HG03108 (cell line): ENCODE data around the gene FMO1.
"Not testable (repeated sequence)": the region's sequence is repeated elsewhere in the genome, so short reads cannot be mapped to it uniquely, and the experiment has no call there.

Experiments used
- ATAC-seq: cut with Tn5 transposase; IDR thresholded peaks from one replicate; pipeline ENCODE4 v1.9.1; 2021; ENCODE audit warnings: moderate library complexity; ENCODE audit not compliant: unreplicated experiment

Gene FMO1

DNA sequence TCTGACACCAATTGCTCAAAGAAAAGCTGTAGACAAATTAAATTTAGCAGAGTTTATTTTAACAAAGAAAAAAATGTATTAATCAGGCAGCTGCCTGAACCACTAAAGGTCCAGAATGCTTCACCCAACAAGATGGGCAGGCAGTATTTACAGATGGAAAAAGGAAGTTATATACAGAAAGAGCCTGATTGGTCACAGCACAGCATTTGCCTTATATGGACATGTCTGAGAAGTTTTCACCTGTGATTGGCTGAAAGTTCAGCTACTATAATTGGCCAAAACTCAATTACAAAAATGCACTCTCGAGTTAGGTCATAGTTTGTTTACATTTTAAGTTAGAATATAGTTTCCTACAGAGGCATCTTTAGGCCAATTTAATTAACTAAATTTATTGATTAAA is 15.1 kb upstream of the FMO1 start:
- no peak for ATAC-seq

DNA sequence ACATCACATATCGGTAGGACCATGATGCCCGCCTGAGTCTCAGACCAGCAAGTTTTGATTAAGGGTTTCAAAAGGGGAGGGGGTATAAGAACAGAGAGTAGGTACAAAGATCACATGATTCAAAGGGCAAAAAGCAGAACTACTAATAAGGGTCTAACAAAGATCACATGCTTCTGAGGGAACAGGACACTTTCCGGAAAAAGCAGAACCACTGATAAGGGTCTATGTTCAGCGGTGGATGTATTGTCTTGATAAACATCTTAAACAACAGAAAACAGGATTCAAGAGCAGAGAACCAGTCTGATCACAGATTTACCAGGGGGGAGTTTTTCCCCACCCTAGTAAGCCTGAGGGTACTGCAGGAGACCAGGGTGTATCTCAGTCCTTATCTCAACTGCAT is 12.1 kb upstream of the FMO1 start:
- ATAC-seq = not testable (repeated sequence)

DNA sequence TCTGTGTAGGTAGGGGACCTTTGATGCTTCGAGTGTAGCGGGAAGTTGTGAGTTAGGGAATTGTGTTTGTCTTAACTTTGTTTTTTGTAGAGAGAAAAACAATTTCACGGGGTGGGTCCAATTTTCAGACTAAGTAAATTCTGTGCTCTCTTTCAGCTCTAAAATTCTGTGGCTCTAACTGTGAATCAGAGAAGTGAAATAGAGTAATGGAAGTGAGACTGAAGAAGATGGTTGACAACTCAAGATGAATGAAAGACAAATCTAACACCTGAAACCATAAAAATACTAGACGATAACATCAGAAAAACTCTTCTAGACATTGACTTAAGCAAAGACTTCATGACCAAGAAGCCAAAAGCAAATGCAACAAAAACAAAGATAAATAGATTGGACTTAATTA is 4.4 kb upstream of the FMO1 start:
- no peak for ATAC-seq

DNA sequence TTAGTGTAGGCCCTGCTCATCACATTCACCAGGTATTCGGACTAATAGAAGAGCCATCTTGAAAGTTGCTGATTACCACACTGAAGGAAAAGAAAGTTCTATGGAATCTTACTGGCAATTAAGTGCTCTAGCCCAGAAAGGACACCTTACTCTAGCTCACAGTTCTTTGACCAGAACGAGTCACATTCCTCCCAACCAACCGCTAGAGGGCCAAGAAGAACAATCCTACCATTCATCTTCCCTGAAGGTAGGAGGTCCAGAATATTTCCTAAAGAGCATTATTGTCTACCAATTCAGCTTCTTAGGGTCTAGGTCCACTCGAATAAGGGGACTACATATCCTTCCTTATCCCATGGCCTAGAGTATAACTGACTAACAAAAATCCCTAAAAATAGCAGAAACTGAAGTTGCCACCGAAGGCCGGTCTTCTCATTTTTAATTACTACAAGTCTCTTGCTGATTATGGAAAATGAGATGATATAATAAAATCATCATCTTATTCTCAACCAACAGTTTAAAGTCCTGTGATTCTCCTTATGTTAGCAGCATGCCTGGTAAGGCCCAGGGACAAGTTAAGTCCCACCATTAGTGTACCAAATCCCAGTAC is 2.7 kb upstream of the FMO1 start:
- ATAC-seq = peak; percentile 73

DNA sequence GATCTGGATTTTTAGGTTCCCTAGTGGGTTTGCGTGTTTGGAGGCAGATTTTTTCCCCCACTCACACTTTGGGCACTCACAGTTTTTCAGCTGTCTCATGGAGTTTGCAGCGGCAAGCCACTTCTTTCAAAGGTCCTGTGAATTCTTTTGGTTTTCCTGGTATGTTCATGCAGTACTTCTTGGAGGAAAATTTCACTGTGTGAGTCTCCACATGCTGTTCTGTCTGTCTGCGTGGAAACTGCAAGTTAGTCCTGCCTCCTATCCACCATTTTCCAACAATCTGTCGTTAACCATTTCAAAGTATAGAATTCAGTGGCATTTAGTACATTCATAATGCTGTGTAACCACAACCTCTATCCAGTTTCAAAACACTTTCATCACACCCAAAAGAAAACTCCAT is 793 bp upstream of the FMO1 start:
- ATAC-seq = no peak

DNA sequence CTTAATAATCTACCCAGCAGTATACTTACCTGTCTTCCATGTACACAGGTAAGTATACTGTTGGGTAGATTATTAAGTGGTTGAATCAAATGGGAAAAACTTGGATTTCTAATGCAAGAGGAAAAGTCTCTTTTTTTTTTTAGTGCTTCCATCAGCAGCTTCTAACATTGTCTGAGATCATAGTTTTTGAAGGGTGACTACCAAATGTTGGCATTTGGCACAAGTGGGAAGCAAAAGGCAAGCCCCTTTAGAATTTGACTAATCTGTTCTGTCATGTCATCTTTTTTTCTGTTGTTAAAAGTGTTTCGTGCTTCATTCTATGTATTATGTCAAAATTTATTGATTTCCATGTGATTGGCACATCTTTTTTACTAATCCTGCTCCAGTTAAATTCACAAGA is 547 bp downstream of the FMO1 start:
- ATAC-seq = no peak

DNA sequence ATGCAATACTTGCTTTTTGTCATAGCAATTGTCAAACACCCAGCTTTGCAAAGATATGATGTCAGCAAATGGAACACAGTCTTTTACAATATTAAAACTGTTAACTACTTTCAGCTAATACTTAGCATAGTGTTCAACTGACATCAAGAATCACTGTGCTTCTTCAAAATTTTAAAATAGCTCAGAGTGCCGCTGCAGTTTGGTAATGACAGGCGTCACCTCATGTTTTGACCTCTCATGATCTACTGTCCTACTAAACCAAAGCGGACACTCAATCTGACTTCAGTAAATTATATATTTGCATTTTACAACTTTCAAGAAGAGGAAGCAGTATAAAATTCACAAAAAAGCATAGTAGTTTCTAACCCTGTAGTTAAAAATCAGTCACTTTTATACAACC is 2.0 kb downstream of the FMO1 start:
- ATAC-seq = no peak

DNA sequence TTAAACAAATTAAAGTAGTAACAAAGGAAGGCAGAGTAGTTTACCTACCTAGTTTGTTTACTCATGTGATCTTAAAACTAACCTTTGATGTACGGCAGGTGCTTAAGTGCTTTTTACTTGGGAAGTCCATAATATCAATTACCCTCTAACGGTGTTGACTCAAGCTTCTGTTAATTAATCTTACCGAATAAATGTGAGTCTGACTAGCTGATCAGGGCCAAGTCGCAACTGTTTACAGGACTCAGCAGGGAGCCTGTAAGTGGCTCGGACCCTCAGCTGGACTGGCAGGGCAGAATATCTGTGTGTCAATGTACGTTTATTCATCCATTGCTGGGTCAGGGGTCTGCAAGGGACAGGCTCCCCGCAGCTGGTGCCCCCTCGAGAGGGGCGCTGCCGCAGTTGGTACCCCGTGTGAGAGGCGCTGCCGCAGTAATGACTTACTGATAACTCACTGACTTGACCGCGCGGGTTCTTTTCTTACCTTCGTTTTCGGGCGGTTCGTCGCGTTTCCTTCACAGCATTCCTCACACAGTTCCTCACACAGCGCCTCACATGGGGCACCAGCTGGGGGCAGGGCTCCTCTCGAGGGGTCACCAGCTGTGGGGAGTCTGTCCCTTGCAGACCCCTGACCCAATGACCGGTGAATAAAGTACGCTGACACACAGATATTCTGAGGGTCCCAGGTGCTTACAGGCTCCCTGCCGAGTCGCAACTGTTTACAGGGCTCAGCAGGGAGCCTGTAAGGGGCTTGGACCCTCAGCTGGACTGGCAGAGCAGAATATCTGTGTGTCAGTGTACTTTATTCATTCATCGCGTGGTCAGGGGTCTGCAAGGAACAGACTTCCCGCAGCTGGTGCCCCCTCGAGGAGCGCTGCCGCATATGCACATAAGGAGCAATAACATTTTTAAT is 3.0 kb downstream of the FMO1 start:
- ATAC-seq = peak; percentile 47

DNA sequence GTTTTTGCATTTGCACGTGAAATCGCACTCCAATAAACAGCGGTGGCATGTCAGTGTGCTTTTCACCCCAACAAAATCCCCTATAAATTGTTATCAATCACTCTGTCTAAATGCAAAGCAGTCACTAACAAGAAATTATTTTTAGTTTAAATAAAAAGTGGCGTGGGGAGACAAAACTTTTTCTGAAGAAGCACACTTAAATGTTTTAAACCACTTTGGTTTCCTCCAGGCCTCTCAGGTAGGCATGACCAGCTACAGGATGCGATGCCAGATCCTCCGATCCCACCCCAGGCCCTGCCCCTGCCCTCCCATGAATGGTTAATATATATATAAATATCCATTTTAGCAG is 3.6 kb downstream of the FMO1 start:
- no peak for ATAC-seq

DNA sequence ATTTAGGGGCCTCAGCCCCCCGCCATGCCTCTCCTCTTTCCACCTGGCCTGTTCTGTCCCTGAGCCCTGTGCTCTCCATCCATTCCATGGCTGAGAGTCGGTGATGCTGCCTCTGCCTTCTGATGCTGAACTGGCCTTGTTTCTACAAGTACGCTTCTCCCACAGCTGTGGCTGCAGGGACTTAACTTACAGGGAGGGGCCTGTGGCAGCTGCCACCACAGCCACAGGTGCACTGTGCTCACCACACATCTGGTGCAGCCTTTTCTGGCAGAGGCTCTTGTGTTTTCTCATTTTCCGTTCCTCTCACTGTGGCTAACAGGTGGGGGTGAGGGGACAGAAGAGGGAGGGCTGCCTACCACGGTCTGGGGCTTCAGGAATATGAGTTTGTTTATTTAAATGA is 4.2 kb downstream of the FMO1 start:
- ATAC-seq = peak; percentile 95

DNA sequence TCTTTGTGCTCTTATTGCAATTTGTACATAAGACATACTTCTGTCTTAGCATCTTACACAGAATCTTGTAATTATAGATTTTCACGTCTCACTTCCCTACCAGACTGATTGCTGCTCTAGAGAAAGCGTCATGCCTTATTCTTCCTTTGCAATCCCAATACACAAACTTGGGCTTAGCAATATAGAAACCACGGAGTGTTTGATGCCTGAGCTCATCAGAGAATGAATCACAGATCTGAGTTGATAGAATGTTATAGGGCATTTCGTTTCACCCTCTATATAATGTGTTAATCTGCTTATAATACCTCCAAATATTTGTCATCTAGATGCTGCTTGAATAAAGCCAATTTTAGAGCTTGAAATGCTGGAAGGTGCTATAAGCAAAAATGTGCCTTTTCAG is 6.6 kb downstream of the FMO1 start:
- no peak for ATAC-seq

DNA sequence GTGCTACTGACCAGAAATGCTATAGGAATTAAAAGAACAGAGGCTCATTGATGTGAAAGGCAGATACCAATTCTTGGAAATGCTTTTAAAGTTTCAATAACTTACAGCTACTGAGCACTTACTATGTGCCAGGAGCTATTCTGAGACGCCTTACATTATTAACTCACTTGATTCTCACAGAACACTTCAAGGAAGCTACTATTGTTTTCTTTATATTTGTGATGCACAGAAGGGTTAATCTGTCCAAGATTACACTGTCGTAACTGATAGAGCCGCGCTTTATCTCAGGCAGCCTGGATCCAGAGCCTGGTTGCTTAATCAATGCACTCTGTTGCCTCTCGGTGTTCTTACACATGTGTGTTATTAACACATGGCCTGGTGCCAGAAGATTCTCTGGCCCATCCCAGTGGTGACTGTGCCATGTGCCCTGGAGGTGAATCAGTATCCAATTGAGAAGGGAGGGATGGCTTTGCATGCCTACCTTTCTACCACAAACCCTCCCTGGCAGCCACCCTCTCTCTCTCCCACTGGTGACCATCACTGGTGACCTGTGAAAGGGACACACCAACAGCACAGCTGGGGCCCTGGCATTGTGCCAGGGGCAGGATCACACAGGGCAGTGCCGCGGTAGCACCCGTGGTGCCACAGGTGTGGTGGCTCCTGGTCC is 8.8 kb downstream of the FMO1 start:
- ATAC-seq = no peak

DNA sequence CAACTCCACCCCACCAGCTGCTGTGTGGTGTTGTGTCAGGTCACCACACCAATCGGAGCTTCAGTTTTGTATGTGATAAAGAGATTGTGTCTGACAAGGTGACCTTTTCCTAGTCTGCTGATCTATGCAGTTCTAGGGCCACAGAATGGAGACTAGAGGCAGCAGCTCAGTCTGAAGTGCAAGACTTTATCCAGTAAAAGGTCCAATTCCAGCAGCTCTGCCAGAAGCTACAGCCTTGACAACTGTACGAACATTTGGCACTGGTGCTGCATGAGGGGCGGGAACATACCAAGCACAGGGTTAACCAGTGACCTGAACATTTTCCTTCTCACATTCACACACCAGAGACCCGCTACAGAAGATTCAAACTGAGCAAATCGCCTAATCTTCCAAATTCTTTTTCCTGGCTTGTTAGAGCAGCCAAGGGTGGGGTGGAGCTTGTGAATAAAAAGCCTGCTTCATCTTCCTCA is 9.3 kb downstream of the FMO1 start:
- no peak for ATAC-seq

DNA sequence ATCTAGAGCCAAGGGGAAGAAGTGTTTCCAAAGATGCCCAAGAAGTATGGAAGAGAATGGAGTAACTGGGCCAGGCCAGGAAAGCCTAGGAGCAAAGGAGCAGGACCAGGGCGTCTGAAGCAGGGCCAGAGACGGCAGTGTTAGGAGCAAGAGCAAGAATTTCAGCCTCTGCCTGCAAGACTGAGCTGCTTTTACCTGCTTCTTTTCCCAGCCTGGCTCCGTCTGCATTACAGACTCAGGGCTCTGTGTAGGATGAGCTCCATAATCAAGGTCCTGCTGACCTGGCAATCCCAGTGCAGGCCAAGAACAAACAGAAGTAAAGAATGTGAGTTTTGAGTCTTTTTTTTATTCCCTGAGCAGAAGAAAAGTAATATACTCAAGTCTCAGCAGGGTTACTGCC is 10.1 kb downstream of the FMO1 start:
- no peak for ATAC-seq

DNA sequence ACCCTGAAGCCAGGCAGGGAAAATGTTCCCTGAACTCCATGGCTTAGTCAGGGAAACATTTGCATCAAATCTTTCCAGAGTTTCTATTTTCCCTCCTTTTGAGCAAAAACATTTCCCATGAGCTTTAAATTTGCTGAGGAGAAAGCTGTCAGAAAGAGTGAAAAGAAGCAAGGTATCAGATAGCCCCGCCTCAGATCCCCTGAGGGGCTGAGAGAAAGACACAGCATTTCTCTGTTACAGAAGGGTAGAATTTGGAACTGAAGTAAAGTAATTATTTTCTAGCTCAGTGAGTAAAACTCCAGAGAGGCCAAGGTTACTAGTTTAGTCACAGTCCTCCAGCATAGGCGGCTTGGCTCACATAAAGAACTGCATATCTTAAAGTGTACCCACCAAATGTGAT is 10.6 kb downstream of the FMO1 start:
- ATAC-seq = no peak

DNA sequence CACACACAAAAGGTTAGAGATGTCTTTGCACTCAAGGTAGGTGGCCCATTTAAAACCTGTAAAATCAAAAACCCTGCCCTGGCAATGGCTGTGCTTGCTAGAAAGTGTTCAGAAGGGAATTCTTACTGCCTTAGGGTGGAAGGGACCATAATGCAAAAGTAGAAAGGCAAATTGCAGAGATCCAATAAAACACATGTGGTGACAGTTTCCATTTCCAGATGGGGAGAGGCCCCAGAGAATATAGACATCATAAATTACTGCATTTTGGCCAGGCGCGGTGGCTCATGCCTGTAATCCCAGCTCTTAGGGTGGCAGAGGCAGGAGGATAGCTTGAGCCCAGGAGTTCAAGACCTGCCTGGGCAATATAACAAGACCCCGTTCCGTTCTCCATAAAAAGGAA is 13.0 kb downstream of the FMO1 start:
- ATAC-seq = no peak

DNA sequence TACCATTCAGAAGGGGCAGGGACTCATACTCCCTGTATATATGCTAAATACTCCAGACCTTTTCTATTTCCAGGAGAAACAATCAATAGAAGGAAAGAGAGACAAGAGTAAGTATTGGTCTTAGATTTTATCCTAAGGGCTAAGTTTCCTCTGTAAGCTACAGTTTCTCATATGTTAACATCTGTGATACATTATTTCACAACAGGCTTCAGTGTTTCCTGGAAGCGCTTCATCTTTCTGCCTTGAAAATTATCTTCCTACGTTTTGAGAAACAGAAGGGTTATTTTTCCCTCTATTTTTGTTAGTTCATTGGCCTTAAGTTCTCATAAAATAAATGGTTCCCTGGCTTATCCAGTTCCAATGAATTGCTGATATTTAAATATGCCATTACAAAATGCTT is 15.6 kb downstream of the FMO1 start:
- no peak for ATAC-seq

DNA sequence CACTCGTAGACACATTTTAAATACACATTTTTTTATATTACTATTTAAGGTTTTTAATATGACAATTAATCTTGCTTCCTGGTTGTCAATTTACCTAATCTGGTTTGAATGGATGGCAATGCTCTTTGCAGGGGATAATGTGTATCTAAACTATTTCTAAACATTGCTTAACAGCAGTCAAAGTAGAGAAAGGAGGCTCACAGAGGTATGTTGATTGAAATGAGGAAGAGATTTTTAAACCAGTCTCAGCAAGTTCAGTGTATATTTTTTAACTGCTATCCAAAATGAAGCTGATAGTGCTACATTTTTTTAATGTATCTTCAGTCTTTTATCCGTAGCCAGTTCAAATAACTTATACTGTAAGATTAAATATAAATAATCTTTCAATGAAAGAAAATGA is 17.4 kb downstream of the FMO1 start:
- no peak for ATAC-seq

DNA sequence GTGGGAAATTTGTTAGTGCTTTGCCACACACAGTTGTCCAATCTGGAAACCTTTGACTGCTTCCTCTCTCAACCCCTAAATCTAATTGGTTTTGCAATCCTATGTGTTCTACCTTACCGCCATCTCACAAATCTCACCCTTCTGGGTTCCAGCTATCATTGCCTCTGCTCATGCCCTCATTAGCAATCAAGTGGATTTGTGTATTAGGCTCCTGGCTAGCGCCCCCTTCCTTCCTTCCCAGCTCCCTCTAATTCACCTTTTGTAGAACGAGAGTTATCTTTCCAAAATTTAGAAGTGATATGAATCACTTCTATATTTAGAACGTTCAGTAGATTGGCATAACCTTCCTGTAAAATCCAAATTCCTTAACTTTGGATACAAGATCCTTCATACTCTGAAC is 18.6 kb downstream of the FMO1 start:
- no peak for ATAC-seq

DNA sequence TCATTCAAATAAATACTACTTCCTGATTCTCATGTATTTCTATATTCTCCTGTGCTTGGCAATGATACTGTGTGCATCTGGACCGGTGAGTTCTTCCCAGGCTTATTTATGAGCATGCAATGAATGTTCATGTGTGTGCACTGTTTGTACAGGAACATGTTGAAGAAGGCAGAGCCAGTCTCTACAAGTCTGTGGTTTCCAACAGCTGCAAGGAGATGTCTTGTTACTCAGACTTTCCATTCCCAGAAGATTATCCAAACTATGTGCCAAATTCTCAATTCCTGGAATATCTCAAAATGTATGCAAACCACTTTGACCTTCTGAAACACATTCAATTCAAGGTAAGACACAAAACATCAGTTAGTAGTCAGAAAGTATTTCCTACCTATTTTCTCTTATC is 19.1 kb downstream of the FMO1 start:
- ATAC-seq = no peak

DNA sequence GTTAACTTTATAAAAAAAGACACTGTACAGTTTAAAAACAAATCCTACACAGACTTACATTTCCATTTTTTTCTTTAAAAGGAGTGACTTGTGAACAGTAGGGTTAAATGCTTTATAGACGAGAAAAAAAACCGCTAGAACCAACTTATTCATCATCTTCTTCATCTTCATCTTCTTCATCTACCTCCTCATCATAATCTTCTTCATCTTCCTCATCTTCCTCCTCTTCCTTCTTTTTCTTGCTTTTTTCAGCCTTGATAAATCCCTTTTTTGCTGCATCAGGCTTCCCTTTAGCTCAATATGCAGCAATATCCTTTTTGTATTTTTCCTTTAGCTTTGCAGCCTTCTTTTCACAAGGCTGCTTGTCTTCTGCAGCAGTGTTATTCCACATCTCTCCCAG is 22.5 kb downstream of the FMO1 start:
- no peak for ATAC-seq

DNA sequence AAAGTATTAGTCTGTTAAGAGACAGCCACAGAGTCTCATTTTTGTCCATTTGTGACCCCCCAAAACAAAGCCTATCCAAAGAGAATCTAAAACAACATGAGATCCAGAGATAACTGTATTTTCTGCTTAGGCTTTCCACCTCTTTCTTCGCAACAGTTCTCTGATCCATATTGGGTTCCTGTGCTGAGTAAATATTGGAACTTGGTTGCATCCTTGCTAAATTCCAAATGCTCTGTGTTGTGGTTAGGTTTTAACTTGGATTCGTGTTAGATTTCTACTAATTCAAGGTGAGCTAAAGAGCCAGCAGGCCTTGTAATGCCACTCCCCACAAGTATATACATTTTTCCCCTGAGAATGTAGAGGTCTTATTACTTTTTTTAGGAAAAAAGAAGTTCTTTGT is 29.2 kb downstream of the FMO1 start:
- ATAC-seq = no peak
